C1 segment of cervical spinal cord (tissue), 14 donors: ENCODE results near the gene ATOX1.
A peak's percentile ranks its signal among the peaks of the same experiment; 100 is the strongest.

Experiments
- DNase-seq, 14 donors: peaks; one replicate each; lab custom pipeline; 2025; lab: John Stamatoyannopoulos, UW

ATOX1 gene

DNA sequence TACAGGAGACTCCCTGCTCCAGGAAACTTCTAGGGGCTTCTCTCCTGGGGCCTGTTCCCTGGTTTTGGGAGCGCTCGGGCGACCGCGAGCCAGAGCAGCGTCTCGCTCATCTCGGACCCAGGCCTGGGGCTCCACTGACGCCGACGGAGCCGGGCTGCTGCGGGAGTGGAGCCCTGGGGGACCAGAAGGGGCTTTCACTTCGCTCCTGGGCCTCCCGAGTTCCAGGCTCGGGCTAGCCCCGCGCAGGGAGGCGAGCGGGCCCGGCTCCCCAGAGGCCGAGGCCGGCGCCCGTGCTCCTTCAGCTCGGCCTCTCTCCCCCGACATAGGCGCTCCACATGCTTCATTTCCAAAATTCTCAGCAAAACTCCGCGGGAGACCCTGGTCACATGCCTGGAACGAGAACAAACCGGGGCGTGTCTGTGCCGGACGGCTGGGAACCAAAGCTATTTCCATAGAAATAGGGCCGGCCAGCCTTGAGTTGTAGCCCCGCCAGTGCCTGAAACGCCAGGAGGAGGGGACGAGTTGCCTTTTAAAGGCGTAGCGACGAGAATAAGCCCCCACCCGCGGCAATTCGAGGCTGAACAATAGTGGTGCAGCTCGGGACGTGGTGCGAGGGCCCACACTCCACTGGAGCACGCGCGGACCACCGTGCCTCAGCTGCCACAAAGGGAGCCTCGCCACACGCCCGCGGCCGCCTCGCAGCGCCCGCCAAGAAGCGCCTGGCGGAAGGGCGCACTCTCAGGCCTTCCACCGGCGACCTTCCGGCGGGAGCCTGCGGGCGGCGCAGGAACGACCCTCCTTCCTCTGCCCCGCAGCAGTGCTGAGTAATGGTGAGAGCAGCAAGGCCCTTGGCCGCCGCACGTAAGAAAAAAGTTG is 12.2 kb upstream of the ATOX1 start:
- peak in 11 of 14 donors; percentile 58 to 87 (median 77) for DNase-seq

DNA sequence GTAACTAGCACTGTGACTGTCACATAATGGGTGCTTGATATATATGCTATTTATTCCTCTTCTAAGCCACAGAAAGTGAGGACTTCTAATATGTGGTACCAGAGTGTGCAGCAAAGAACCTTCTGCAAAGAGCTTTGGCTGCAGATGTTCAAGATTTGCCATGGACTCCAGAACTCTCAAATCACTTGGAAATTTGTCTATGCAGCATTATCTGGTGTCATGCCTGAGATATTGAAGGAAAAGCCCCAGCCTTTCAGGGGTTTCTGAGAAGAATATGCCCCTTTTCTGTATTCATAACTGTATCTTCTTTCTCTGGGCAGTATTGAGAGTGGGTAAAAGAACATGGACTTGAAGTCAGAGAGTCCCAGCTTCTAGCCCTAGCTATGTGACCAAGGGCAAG is 8.5 kb upstream of the ATOX1 start:
- no peak for DNase-seq

DNA sequence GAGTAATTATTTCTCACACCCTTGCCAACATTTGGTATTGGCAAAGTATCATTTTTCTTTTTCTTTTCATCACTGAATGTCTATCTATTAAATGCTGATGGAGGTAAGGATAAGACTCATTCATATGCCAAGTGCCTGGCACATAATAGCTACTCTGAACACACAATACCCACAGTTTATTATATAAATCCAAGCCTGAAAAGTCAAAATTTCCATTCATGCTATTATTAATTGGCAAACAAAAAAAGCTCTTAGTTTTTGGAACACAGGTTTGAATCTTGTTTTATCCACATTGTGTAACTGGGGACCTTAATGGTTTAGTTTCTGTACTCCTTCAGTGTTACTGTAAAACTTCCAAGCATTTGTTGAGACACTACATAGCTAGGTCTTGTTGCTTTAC is 6.4 kb upstream of the ATOX1 start:
- DNase-seq: no peak

DNA sequence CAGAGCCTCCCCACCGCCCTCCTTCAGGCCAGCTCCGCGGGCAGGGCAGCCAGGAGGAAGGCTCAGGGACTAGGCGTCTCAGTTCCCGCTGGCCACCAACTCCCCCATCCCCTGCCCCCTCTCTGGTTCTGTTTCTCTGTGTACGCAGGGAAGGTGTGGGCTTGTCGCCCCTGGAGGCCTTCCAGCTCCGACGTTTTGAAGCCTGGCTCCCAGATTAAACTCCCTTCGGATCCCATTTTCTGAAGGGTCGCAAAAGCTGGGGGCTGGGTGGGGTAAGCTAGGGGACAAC is 346 bp downstream of the ATOX1 start:
- peak in 2 of 14 donors; percentile 68 to 74 for DNase-seq

DNA sequence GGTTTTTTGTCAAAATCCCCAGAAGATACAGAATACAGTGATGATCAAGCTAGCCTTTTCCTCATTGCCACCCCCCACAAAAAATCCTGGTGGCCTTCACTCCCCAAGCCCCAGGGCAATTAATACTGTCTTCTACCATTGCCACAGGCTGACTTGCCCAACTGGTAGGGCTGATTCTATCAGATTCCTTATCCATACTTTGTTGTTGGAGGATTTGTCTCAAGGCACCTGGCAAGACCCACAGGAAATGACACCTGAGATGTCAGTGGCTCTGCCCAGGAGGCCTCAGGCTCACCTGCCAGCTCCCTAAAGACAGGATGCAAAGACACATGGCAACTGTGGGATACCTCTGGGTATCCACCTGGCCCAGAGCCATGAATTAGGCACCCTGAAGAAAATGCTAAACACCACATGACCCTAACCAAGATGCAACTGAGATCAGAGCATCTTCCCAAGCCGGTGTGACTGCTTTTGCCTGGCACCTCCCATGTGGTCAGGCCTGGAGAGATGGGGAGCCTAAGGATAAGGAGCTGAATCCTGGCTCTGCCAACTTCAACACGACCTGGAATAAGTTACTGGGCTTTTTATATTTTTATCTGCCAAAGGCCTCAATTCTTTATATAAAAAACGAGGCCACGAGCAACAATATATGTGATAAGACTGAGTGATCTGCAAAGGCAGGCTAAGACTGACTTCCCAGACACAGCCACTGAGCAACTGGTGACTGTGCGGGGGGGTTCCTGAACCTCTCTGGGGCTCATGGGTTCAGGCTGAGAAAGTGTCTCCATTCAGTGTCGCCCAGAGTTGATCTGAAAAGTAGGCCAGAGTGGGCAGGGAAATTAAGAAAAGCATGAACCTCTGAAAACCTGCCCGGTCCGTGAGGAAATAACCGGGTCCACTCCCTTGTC is 944 bp downstream of the ATOX1 start:
- peak in 5 of 14 donors; percentile 28 to 67 (median 41) for DNase-seq

DNA sequence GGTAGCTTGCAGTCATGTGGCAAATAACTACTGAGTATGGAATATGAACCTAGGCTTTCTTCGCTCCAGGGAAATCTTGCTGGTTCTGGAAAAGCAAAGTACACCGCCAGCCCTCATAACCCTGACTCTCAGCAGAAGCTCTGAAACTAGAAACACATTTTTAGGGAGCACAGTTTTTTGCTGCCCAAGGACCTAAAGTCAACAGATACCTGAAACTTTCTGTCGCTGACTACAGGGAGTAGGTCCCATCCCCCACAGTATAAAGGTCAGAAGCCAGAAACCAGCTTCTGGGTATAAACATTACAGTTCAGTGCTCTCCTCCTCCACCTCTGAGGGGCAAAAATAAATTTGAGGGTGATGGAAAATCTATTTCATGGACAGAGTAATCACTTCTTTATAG is 3.0 kb downstream of the ATOX1 start:
- DNase-seq: no peak

DNA sequence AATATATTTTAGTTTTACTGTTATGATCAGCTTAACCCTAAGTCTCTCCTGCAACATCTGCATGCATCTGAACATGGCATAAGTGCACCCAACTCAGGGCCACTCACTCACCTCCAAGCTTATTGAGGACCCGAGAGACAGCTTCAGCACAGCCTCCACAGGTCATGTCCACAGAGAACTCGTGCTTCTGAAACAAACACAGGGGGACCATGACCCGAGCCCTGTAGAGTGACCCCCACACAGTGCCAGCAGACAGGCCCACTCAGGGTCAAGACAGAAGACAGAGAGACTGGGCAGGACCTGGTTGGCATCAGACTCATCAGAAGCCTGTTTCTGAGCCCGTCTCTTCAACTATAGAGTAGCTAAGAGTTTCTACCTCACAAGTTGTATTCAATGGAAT is 6.8 kb downstream of the ATOX1 start:
- DNase-seq: no peak

DNA sequence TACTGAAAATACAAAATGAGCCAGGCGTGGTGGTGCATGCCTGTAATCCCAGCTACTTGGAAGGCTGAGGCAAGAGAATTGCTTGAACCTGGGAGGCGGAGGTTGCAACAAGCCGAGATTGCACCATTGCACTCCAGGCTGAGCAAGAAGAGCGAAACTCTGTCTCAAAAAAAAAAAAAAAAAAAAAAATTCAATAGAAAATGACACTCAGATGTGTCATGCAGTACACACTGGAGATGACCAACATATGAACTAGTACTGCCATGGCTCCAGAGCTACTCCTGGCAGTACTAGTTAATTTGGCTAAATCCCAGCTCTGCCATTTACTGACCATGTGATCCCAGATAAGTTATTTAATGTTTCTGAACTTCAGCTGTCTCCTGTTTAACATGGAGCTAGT is 7.3 kb downstream of the ATOX1 start:
- no peak for DNase-seq

DNA sequence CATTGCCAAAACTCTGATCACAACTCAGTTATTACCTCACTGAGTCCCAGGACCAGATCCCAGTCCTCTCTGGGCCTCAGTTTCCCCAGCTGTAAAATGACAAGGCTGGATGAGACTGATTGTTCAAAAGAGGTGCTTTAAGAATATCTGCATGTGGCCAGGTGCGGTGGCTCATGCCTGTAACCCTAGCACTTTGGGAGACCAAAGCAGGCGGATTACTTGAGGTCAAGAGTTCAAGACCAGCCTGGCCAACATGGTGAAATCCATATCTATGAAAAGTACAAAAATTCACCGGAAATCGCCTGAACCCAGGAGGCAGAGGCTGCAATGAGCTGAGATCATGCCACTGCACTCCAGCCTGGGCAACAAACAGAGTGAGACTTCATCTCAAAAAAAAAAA is 8.3 kb downstream of the ATOX1 start:
- no peak for DNase-seq

DNA sequence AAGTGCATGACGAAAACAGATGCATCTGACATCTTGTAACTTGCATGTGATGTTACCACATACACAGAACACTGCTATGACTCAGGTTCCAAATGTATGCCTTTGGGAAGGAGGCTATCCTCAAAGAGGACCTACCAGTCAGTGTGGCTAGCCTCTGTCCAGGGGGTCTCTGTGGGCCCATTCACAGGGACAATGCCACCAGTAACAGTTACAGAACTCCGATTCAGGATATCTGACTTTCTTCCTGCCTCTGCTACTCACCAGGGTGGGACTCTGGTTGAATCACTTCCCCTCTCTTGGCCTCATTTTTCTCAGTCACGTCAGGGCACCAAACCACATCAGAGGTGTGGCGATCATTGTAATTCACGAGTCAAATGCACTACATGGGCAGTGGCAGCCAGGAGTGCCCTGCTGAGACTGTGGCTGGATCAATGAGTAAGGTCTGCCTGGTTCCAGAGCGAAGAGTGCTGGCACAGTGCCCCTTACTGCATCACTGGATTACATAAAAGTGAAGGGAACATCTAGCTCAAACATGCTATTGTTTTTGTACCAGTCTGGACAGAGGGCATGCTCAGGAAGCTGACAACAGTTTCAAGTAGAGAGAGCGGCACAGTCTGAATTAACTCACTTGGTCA is 13.2 kb downstream of the ATOX1 start:
- peak in 12 of 14 donors; percentile 10 to 86 (median 72) for DNase-seq

DNA sequence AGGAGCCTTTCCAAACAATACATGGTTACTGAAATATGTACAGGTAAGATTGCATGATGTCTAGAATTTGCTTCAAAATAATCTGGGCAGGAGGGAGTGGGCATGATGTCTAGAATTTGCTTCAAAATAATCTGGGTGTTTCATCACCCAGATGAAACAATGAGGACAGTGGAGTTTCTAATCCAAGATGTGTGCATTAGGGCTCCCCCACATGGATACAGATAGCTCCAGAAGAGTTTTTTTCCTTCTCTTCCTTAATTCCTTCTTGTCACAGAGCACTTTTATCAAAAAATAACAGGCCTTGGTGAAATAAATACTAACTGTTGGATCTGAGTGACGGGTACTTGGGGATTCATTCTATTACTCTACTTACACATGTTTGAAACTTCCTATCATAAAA is 14.9 kb downstream of the ATOX1 start:
- no peak for DNase-seq

DNA sequence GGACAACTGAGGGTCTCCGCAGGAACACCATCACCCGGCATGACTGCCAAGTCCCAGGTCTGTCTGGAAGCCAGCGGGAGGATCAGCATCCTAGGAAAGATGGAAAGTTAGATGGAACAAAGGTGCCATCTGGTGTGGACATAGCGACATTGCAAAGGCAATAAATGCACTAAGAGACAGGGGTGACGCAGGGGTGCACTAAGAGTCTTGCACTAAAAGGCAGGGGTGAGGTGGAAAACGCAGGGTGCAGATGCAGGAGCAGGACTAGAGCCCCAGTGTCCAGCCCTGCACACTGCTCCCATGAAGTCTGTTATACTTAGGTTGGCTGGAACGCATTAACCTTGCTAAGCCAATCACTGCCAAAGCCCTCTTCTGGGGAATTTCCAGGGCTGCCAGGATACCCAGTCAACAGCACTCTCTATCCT is 15.5 kb downstream of the ATOX1 start:
- DNase-seq: peak in 10 of 14 donors; percentile 20 to 61 (median 34)

DNA sequence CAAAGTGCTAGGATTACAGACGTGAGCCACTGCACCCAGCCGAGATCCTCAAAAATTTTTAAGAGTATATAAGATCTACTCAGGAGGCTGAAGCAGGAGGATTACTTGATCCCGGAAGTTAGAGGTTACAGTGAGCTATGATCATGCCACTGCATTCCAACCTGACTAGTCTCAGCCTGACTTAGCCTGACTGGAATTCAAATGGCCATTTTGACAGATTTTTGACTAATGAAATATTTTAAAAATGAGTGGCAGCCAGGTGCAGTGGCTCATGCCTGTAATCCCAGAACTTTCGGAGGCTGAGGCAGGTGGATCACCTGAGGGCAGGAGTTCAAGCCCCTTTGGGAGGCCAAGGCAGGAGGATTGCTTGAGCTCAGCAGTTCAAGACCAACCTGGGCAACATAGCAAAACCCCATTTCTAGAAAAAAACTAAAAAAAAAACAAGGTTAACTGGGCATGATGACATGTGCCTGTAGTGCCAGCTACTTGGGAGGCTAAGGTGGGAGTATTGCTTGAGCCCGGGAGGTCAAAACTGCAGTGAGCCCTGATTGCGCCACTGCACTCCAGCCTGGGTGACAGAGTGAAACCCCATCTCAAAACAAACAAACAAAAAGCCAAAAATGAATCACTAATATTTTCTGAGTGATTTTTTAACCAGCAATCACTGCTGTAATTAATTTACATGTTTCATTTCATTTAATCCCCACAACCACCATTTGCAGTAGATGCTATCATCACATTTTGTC is 16.6 kb downstream of the ATOX1 start:
- DNase-seq: no peak

DNA sequence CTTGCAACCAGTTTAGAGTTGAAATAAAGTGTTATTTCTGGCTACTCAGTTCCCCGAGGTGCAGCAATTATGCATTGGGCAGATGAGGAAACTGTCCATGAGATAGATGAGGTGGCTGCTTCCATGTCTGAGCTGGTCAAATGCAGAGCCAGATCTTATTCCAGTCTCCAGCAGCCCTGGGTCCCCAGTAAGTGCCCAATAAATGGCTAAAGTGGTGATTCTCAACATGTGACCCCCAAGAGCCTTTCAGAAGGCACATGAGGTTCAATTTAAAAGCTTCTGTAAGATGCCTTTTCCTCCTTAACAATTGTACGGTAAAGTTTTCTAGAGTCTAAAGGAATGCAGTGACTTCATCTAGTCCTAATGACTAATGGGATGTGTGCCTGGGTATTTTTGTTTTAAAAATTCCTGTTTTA is 17.5 kb downstream of the ATOX1 start:
- no peak for DNase-seq

DNA sequence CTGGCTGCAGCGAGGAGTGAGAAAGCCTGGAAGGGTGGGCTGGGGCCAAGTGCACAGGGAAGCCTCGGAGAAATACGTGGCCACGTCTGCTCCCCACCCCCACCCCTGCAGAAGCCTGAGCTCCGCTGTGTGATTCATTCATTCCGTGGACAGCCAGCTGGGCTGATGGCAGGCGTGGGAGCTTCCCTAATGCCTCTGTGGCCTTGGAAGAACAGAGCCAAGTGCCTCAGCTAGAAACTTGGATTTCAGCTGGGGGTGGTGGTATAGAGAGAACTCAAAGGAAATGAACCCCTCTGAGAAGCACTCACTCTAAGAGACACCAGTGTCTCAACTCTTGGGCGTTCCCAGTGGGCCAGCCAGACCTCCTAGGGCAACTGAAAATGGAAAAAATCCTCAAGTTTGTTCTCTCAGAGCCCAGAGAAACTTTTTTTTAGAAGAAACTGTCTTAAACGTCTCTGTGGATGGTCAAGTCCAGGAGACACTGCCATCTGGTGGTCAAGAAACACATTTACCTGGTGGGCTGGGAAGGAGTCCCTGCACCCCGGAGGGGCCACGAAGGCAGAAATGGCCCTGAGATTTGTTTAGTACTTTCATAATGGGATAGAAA is 18.0 kb downstream of the ATOX1 start:
- DNase-seq: peak in 12 of 14 donors; percentile 28 to 71 (median 43)

DNA sequence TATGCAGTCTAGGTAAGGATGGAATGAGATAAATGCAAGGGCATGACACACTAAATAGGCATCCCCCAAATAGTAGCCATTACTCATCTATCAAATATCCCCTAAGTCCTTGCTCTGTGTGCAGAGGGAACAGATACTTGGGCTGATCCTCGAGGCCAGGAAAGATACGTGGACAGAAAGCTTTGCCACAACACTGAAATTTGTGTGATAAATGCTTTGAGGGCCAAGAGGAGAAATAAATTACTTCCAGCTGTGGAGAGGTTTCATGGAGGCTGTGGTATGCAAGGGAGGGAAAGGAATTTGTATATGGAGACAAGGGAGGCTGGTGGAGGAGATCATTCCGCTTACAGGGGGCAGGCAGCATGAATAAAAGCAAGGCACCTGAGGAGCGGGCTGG is 18.5 kb downstream of the ATOX1 start:
- no peak for DNase-seq

DNA sequence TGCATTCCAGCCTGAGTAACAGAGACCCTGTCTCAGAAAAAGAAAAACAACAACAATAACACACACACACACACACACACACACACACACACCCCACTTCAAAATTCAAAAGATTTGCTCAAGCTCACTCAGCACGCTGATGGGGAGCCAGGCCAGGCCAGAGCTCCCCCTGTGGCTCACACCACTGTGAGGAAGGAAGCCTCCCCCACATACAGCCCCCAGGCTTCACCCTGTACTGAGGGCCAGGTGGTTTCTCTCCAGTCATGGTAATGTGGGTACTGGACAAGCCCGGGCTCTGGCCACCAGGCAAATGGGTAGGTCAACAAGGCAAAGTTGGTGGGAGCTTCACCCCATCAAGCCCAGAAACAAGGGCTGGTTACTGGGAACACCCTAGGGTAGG is 19.0 kb downstream of the ATOX1 start:
- DNase-seq: no peak

DNA sequence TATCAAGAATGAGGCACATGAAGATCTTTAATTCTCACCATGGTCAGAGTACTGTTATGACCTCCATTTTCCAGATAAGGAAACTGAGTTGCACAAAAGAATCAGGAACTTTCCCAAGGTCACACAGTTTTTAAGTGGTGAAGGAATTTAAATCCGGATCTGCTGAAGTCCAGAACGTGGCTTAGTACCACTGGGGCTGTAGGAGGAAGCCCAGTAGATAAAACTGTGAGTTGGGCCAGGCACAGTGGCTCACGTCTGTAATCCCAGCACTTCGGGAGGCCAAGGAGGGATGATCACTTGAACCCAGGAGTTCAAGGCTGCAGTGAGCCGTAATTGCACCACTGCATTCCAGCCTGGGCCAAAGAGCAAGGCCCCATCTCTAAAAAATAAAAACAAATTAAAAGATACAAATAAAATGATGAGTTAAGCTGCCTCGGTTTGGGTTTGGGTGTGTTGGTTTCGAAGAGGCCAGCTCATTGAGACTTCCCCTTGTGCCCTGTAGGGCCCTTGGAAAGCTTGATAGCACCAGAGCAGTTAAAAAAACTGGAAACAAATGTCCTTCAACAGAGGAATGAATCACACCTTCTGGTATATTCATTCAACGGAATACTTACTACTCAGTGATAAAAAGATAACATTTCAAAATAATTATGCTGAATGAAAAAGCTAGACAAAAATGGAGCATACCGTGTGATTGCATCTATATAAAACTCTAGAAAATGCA is 20.1 kb downstream of the ATOX1 start:
- DNase-seq: no peak

DNA sequence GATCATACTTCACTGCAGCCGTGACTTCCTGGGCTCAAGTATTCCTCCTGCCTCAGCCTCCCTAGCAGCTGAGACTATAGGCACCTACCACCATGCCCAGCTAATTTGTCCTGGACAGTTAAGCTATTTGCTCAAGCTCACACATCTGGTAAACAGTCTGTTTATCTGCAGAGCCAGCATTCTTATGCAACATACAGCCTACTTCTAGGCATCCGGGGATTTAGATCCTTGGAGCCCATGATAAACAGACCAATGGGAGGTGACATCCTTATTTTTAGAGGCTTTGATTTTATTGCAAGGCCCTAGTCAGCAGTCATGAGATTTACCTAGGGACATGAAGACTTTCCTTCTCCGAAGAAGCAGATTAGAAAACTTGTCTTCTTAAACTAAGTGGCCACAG is 21.0 kb downstream of the ATOX1 start:
- no peak for DNase-seq

DNA sequence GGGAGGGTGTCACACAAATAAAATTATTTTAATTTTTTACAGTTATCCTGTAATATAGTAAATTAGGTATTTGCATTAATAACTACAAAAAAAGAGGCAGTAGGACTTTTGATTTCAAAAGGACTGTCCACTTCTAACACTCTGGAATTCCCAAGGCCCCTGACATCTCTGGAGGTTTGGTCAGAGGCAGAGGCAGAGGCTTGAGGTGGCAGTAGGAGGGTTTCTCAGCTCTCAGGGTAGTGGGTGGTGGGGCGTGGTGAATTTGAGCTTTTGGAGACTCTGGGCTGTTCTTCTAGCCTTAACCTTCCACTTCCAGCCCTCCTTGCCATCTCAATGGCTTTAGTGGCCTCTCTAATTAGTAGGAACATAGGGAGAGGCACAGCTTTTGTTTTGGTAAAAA is 22.8 kb downstream of the ATOX1 start:
- DNase-seq: no peak

DNA sequence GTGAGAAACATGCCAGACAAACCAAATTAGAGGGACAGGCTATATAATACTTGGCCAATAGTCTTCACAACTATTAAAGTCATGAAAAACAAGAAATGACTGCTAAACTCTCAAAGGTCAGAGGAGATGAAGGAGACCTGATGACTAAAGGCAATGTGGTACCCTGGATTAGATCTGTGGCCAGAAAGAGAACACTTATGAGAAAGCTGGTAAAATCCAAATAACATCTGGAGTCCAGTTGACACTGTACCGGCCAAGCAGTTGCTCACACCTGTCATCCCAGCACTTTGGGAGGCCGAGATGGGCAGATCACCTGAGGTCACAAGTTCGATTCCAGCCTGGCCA is 24.4 kb downstream of the ATOX1 start:
- DNase-seq: no peak
